ENCODE measurements around the gene WDR1. TPM values are rescaled to one million over a fixed set of nuclear protein-coding genes. Genes with fewer than 3 reads are reported as not detected.
"Not testable (repeated sequence)": the region's sequence is repeated elsewhere in the genome, so short reads cannot be mapped to it uniquely, and the experiment has no call there.

The WDR1 gene
- total RNA-seq, 2 experiments from 2014 or later: 397 to 413 TPM

- ChIA-PET POLR2A (no interaction called here), CTCF (no interaction called here)
Measured at GRCh38 chr4:10139518-10139917, 22.9 kb upstream of the WDR1 start.

- CTCF ChIA-PET: no interaction called here
- POLR2A ChIA-PET: no interaction called here
Measured at GRCh38 chr4:10135260-10135659, 18.7 kb upstream of the WDR1 start.

DNA sequence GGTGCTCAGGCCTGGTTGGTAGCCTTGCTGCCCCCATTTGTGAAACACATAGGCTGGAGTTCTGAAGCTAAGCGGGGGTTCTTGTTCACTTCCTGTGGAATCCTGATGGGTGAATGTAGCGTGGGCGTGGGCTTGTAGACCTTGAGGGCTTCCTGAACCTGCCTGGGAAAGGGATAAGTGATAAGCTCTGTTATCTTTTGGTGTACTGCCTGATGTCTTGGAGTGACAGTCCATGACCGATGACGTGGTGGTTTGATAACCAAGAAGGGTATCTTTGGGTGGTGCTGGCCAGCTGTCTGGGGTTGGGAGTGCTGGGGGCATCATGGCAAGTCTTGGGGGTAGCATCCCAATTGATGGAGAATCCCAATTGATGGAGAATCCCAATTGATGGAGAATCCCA, 17.5 kb upstream of the WDR1 start:
- CTCF ChIA-PET: no interaction called here
- POLR2A ChIA-PET: no interaction called here

DNA sequence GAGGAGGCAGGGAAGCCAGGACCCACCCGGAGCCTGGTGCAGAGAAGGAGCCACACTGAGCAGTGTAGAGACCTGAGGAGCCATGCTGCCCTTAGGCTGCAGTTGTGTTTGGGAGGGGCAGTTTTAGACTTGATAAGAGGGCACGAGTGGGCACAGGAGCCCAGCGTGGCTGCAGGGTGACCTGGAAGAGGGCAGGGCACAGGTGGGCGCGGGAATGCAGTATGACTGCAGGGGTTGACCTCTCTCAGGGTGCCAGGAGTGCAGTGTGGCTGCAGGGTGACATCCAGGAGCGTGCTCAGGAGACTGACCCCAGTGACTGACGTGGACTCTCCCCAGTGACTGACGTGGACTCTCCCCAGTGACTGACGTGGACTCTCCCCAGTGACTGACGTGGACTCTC, 14.6 kb upstream of the WDR1 start:
- CTCF ChIA-PET: no interaction called here
- POLR2A ChIA-PET: no interaction called here

DNA sequence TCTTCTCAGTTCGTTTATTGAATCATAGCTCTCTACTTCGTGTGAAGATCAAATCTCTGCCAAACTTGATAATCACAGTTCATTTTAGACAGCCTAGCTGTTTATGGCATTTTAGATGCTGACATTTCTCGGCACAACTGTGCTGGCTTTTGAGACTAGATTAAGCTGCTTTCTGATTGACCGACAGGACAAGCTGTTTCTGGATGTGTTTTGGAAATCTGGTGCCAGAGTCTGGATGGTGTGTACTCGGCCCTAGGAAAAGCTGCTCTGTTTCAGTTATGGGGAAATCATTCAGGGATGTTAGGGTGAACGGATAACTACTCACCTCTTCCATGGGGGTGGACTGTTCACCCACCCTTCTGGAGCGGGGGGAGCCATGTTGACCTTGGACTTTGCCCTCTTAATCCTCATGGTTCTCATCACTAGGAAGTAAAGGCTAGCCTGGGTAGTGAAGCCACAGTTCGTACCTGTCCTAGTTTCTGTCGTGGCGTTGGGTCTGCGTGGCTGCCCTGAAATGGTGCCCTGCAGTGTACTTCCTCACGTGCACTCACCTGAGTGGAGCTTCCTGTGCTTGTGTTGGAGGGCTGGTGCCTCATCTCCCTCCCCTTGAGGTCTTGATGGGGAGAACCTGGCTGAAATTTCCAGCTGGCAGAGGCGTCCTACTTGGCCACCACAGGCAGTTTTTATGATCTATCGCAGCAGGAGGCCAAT, 13.7 kb upstream of the WDR1 start:
- POLR2A ChIA-PET: no interaction called here

GRCh38 chr4:10129196-10130177, 12.9 kb upstream of the WDR1 start:
- ChIA-PET POLR2A (no interaction called here), CTCF (no interaction called here)

More for the DNA sequence above, 13.7 kb upstream of the WDR1 start:
- CTCF ChIA-PET: no interaction called here

- CTCF ChIA-PET: no interaction called here
- POLR2A ChIA-PET: no interaction called here
Measured at GRCh38 chr4:10128761-10129160, 12.2 kb upstream of the WDR1 start.

GRCh38 chr4:10127531-10127930, 10.9 kb upstream of the WDR1 start:
- CTCF ChIA-PET, POLR2A ChIA-PET: not testable (repeated sequence)

DNA sequence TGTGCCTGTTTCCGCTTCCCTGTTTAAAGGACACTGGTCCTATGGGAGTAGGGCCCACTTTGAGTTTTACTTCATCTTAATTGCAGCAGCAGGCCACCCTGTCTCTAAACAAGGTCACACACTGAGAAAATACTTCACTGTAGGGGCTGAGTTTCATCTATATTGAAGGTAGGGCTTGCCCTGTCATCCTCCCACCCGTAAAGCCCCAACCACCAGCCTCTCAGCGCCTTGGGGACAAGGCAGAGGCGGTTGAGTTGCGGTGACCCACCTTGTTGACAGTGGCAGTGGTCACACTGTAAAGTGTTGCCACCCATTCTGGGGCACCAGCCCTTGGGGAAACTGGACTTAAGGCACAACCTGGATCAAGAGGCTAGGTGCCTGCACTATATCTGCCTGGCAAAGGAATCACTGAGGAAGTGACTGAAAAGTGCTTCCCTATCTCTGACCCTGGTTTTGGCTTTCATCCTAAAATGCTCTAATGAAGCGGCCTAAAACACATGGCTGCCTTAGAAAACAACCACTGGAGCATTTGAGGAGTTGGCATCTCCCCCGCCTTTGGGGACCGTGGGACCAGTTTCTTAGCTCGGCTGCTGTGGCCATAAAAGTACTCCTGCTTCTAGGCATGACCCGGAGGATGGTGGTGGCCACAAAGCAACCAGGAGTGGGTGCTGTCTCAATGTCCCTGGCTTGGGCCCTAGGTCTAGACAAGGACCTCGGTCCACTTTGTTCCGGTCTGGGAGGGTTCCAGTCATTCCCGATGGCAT, 7.8 kb upstream of the WDR1 start:
- ChIA-PET CTCF (no interaction called here), POLR2A (no interaction called here)

GRCh38 chr4:10123227-10124101, 6.9 kb upstream of the WDR1 start:
- POLR2A ChIA-PET: no interaction called here
- CTCF ChIA-PET: no interaction called here

GRCh38 chr4:10122236-10122932, 5.8 kb upstream of the WDR1 start:
- ChIA-PET CTCF (no interaction called here), POLR2A (no interaction called here)

DNA sequence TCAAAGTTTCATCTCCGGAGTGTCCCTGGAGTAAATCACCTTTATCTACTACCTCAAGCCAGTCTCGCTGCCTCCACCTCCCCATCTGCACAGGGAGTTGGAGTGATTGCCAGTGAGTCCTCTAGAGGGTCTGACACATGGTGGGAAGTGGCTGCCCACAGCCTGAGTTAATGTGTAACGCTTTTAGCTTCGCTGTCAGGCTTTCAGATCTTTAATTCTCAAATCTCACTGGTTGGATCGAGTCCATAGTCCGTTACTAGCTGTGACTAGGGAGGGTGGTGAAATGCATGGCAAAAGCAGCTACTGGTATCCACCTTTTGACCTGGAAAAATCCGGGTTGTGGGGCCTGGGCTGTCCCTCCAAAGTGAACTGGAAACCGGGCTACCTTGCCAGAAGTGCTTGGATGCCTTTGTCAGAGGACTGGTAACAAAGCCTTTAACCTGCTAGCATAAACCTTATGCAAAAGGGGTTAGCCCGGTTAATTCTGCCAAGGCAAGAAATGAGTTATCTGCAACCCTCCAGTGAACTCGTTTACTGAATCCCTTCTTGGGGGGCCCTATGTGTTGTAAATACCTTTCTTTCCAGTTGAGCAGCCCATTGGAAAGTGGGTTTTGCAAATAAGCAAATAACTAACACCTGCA, 5.1 kb upstream of the WDR1 start:
- ChIA-PET CTCF (interaction anchor here (1.1 kb wide), 1 partner anchor 336 kb away, joined by 3 read pairs; the partner anchor contains the start of gene ZNF518B), POLR2A (no interaction called here)

- CTCF ChIA-PET: interaction anchor here (1.1 kb wide), 1 partner anchor 336 kb away, joined by 3 read pairs; the partner anchor contains the start of gene ZNF518B
- POLR2A ChIA-PET: no interaction called here
Measured at GRCh38 chr4:10120943-10121567, 4.5 kb upstream of the WDR1 start.

GRCh38 chr4:10119773-10120172, 3.2 kb upstream of the WDR1 start:
- POLR2A ChIA-PET: interaction anchor here (1.4 kb wide), 1 partner anchor 25 kb away, joined by 4 read pairs; no protein-coding TSS in a partner anchor
- CTCF ChIA-PET: no interaction called here

DNA sequence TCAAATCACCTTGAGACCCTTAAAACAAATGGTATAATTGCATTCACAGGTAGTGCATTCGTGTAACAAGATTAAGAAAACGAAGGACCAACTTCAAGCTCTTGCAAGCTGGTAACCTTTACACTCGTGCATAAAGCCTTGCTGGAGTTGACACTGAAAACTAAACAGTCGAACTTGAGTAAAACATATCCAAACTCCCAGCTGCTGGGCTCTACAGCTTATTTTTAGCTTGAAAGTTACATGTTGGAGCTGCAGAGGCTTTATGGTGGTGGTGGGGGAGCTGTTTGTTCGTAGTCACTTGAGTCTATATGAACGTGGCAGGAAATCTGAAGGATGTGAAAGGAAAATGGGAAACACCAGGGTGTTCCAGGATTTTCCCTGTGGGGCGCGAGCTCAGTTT, 2.7 kb upstream of the WDR1 start:
- POLR2A ChIA-PET: interaction anchor here (1.4 kb wide), 1 partner anchor 24 kb away, joined by 4 read pairs; no protein-coding TSS in a partner anchor

DNA sequence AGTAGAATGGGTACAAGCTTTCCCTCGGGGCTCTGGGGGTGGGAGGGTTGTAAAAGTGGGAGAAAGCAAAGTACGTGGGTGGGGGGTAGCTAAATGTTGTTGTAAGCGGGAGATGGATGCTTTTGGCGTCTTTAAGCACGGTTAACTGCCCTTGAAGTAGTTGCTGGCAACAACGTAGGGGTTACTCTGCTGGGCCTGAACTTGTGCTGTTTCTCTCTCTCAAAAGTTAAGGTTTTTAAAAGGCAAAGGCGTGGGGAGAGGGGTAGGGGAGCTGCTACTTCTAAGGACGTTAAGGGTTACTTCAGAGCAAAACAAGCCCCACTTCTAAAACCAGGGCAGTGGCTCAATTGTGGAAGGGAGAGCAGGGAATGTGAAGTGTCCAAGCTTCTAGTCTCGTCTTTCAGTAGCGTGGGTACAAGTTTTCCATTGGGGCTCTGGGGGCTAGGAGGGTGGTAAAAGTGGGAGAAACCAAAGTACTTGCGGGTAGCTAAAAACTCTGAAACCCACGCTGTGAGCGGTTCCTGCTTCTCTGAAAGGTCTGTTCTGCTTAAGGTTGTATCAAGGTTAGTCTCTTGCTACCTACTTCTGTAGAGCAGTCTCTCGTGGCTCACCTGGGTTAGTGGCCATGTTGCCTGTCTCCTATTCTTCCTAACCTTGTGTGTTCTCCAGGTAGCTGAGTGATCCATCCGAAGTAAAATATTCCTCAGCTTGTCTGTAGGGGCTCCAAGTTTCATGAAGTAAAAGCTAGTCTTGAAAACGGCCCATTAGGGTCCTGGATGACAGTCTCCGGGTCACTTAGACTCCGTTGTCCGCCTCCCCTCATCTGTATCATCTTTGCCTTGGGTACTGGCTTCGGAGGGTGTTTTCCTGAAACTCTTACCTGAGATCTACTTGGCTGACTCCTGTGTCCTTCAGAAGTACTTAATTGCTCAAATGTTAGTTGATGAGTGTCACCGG, 1.7 kb upstream of the WDR1 start:
- ChIA-PET CTCF (interaction anchor here (0.6 to 2.0 kb wide), 3 partner anchors 11 to 25 kb away, joined by 3 to 6 read pairs (median 5); no protein-coding TSS in a partner anchor), POLR2A (interaction anchor here (1.2 to 2.7 kb wide), 5 partner anchors 11 to 338 kb away, joined by 4 to 27 read pairs (median 7); no protein-coding TSS in a partner anchor)

More for the DNA sequence above, 2.7 kb upstream of the WDR1 start:
- CTCF ChIA-PET: no interaction called here

Data from activated CD8-positive, alpha-beta memory T cell treated with anti-CD3 and anti-CD28 coated beads for 36 hours (primary cell).